GM18867 (cell line): ENCODE data around the gene APOL6.
"Not testable (repeated sequence)": the region's sequence is repeated elsewhere in the genome, so short reads cannot be mapped to it uniquely, and the experiment has no call there.

ENCODE experiments used
- ATAC-seq: cut with Tn5 transposase; IDR thresholded peaks from one replicate; pipeline ENCODE4 v1.9.1; 2021; ENCODE audit warnings: mild to moderate bottlenecking, moderate library complexity; ENCODE audit not compliant: unreplicated experiment

The APOL6 gene

GRCh38 chr22:35674335-35674734, 26.1 kb downstream of the APOL6 start:
- ATAC-seq = no peak

- not testable (repeated sequence) for ATAC-seq
Measured at GRCh38 chr22:35676065-35676464, 27.8 kb downstream of the APOL6 start.

- no peak for ATAC-seq
Measured at GRCh38 chr22:35677460-35678187, 29.4 kb downstream of the APOL6 start.

GRCh38 chr22:35678836-35679235, 30.6 kb downstream of the APOL6 start:
- no peak for ATAC-seq

- ATAC-seq = not testable (repeated sequence)
Measured at GRCh38 chr22:35679492-35679891, 31.2 kb downstream of the APOL6 start.

- ATAC-seq = no peak
Measured at GRCh38 chr22:35681454-35682052, 33.3 kb downstream of the APOL6 start.

- no peak for ATAC-seq
Measured at GRCh38 chr22:35683560-35683959, 35.3 kb downstream of the APOL6 start.

GRCh38 chr22:35684270-35684700, 36.0 kb downstream of the APOL6 start:
- no peak for ATAC-seq

- ATAC-seq = no peak
Measured at GRCh38 chr22:35684732-35685131, 36.5 kb downstream of the APOL6 start.

- no peak for ATAC-seq
Measured at GRCh38 chr22:35685731-35686130, 37.5 kb downstream of the APOL6 start.

GRCh38 chr22:35686298-35686697, 38.1 kb downstream of the APOL6 start:
- ATAC-seq = no peak

- ATAC-seq = no peak
Measured at GRCh38 chr22:35687461-35687860, 39.2 kb downstream of the APOL6 start.

- ATAC-seq = no peak
Measured at GRCh38 chr22:35688913-35689675, 40.8 kb downstream of the APOL6 start.

GRCh38 chr22:35690001-35690400, 41.8 kb downstream of the APOL6 start:
- ATAC-seq = no peak

GRCh38 chr22:35695202-35695601, 47.0 kb downstream of the APOL6 start:
- ATAC-seq = no peak

GRCh38 chr22:35697142-35697541, 48.9 kb downstream of the APOL6 start:
- no peak for ATAC-seq

GRCh38 chr22:35699852-35700251, 51.6 kb downstream of the APOL6 start:
- ATAC-seq = not testable (repeated sequence)

- ATAC-seq = no peak
Measured at GRCh38 chr22:35703861-35704584, 55.8 kb downstream of the APOL6 start.

GRCh38 chr22:35705141-35705540, 56.9 kb downstream of the APOL6 start:
- ATAC-seq = no peak

- no peak for ATAC-seq
Measured at GRCh38 chr22:35708453-35708852, 60.2 kb downstream of the APOL6 start.

GRCh38 chr22:35708917-35709316, 60.7 kb downstream of the APOL6 start:
- ATAC-seq = no peak
